NB4 (cell line): ENCODE measurements around the gene MAT2A.
"Not testable (repeated sequence)": the region's sequence is repeated elsewhere in the genome, so short reads cannot be mapped to it uniquely, and the experiment has no call there.

Source experiments
- DNase-seq: peaks from one replicate; pipeline ENCODE4 v3.0.0; 2010; ENCODE audit warnings: low read depth
- H3K4me3 ChIP-seq: one replicate; pipeline ENCODE4 v1.5.1; 2011; ENCODE audit warnings: mild to moderate bottlenecking, low read depth, low read length, moderate library complexity
- CTCF ChIP-seq: IDR thresholded peaks from one replicate; pipeline ENCODE4 v1.5.1; 2012; ENCODE audit warnings: low read depth, low read length
- MAX ChIP-seq: IDR thresholded peaks from 2 replicates; pipeline ENCODE4 v1.6.1; 2011; ENCODE audit warnings: low read depth, low read length
- MYC ChIP-seq: IDR thresholded peaks from 2 replicates; pipeline ENCODE4 v1.6.1; 2011; ENCODE audit warnings: low read depth, low read length
- POLR2A ChIP-seq: IDR thresholded peaks from 2 replicates; pipeline ENCODE4 v1.6.1; 2011; ENCODE audit warnings: mild to moderate bottlenecking; ENCODE audit not compliant: insufficient read length; ENCODE audit errors: extremely low read depth

MAT2A gene

GRCh38 chr2:85542777-85543176 is 3.8 kb downstream of the MAT2A start:
- H3K4me3 ChIP-seq, result peak overlapping the region; percentile 99
- no peak for DNase-seq
- TF ChIP-seq MYC, result no peak
- no peak for TF ChIP-seq MAX
- TF ChIP-seq POLR2A, result no peak
- no peak for TF ChIP-seq CTCF

- peak overlapping the region; percentile 4 for H3K4me3 ChIP-seq
- DNase-seq, result not testable (repeated sequence)
These were observed 5.3 kb downstream of the MAT2A start for GRCh38 chr2:85544254-85544691.

GRCh38 chr2:85544915-85545779 is 6.2 kb downstream of the MAT2A start:
- not testable (repeated sequence) for H3K4me3 ChIP-seq
- peak; percentile 41 for DNase-seq

GRCh38 chr2:85545780-85546240 is 6.8 kb downstream of the MAT2A start:
- peak; percentile 62 for DNase-seq

GRCh38 chr2:85547089-85547858 is 8.3 kb downstream of the MAT2A start:
- no peak overlapping the region for H3K4me3 ChIP-seq
- TF ChIP-seq MAX, result no peak
- TF ChIP-seq CTCF, result no peak
- TF ChIP-seq POLR2A, result peak; percentile 32
- DNase-seq, result peak; percentile 53

More at GRCh38 chr2:85545780-85546240, 6.8 kb downstream of the MAT2A start:
- H3K4me3 ChIP-seq, result no peak overlapping the region
- TF ChIP-seq MYC, result no peak
- no peak for TF ChIP-seq POLR2A

GRCh38 chr2:85547859-85548607 is 9.1 kb downstream of the MAT2A start:
- DNase-seq, result peak; percentile 27
- H3K4me3 ChIP-seq, result no peak overlapping the region
- no peak for TF ChIP-seq MAX
- no peak for TF ChIP-seq CTCF

- no peak for TF ChIP-seq MYC
- peak; percentile 28 for DNase-seq
These were observed 9.6 kb downstream of the MAT2A start for GRCh38 chr2:85548608-85548900.

GRCh38 chr2:85549095-85549494 is 10.1 kb downstream of the MAT2A start:
- DNase-seq, result no peak
- no peak overlapping the region for H3K4me3 ChIP-seq
- TF ChIP-seq MAX (no peak), MYC (no peak), CTCF (no peak), POLR2A (no peak)

More at GRCh38 chr2:85548608-85548900, 9.6 kb downstream of the MAT2A start:
- H3K4me3 ChIP-seq, result no peak overlapping the region
